Measurements from ENCODE around the gene ADGRL1. TPM values are rescaled to one million over a fixed set of nuclear protein-coding genes. Genes with fewer than 3 reads are reported as not detected.
A peak's percentile ranks its signal among the peaks of the same experiment; 100 is the strongest.
"Not testable (repeated sequence)": the region's sequence is repeated elsewhere in the genome, so short reads cannot be mapped to it uniquely, and the experiment has no call there.

The ADGRL1 gene
- total RNA-seq: 10 to 100 TPM; 20.8 to 23.5 TPM

DNA sequence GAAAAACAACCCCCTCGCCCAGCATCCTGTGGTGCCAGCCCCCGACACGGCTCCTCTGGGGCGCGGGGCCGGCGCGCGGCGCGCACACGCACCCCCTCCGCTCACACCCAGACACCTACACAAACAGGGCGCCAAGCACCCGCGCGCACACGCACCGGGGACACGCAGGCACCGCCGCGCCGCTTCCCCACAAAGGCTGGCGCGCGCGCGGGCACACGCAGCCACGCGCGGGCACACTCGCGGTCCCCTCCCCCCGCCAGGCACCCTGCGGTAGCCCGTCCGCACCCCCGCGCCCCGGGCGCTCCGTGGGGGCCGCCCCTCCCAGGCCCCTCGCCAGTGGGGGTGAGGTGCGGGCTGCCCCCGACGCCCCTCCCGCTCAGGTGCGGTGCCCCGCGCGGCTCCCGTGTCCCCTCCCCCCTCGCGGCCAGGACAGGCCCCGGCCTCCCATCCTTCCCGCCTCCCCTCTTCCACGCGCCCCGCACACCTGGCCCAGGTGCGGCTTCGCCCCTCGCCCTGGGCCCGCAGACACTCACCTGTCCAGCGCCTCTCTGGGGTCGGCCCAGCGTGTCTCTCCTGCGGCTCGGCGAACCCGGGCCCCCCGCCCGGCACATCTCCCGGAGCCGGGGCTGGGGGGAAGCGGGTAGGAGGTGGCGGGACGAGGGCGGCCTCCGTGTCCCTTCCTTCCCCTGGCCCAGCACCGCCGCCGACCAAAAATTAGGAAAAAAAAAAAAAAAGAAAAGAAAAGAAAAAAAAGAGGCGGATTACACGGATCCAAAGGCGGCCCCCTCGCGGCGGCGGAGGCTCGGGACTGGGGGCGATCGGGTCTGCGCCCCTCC lies at the start of gene ADGRL1:
ADGRL1 (minus strand) TSS at position 718 of the 836 bp plus-strand sequence. CDS start 22,567 bp downstream, outside the sequence.
- ATAC-seq; POLR2A ChIA-PET; H3K9me3 Mint-ChIP-seq (ENCODE audit: low read depth); H3K36me3 Mint-ChIP-seq (ENCODE audit: low read depth): not testable (repeated sequence)
- Mint-ChIP-seq H3K27ac (peak within 1 kb of the TSS; percentile 78), H3K4me1 (peaks cover 37% of the 10 kb centered on the region), H3K4me3 (peak within 1 kb of the TSS; percentile 81), H3K27me3 (peaks cover 11% of the 10 kb centered on the region)
- DNase-seq: peak; percentile 44
- intact Hi-C loops (cut with DNase I, micrococcal nuclease): loop anchor here in 1 of 2 experiments (5.0 to 10.0 kb wide), 2 partner anchors 68 to 209 kb away; partner anchors contain the start of genes ASF1B and DDX39A
- CTCF ChIA-PET: interaction anchor here (0.7 kb wide), 1 partner anchor 519 kb away, joined by 3 read pairs; no protein-coding TSS in a partner anchor

DNA sequence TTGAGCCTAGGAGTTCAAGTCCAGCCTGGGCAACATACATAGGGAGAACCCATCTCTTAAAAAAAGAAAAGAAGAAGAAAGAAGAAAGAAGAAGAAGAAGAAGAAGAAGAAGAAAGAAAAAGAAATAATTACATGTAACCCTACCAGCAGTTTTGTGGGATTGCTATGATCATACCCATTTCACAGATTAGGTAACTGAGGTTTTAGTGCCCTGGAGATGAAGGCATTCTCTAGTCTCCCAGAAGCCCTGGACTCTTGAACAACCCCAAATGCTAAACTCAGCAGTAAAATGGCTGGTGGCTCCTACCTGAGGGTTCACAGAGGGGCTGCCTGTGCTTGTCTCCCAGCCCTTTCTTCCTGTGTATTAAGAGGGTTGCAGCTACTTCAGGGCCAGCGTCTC lies 49.3 kb upstream of the ADGRL1 start:
- CTCF ChIA-PET; H3K27ac Mint-ChIP-seq; POLR2A ChIA-PET; intact Hi-C loops (cut with DNase I, micrococcal nuclease); ATAC-seq; DNase-seq; H3K4me3 Mint-ChIP-seq; H3K27me3 Mint-ChIP-seq; H3K9me3 Mint-ChIP-seq (ENCODE audit: low read depth); H3K36me3 Mint-ChIP-seq (ENCODE audit: low read depth): not testable (repeated sequence)
- H3K4me1 Mint-ChIP-seq: peaks cover 18% of the 10 kb centered on the region

DNA sequence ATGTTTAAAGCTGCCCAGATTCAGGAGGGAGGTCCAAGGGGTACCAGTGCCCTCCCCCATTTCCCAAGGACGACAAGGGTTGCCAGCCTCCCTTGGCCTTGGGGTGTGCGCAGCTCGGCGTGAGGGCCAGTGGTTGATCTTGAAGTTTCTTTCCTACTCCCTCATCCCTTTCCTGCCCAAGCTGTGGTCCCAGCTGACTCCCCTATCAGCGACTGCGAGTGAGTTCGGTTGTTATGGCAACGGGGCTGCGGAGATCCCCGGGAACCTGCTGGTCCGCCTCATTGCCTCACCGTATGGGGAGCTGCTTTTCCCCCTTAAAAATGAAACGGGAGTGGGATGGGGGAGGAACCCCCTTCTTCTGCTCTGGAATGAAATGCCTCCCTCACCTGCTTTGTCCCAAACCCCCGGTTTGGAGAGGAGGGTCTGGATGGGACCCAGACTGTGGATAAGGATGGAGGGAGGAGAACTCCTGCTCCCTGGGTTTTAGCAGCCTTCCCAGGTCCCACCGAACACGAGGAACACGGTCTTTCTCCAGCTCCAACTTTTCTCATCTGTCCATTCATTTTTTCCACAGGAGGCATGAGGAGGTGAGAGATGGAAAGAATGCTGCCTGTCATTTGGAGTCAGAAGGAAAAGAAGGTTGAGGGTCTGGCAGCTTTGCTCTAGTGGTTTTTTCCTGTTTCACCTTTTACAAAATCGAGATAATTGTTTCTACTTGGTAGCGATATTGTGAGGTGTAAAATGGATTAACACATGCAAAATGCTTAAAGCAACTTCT lies 48.0 kb upstream of the ADGRL1 start:
- H3K9me3 Mint-ChIP-seq (ENCODE audit: low read depth); intact Hi-C loops (cut with DNase I, micrococcal nuclease); H3K36me3 Mint-ChIP-seq (ENCODE audit: low read depth); H3K4me3 Mint-ChIP-seq; POLR2A ChIA-PET; H3K27me3 Mint-ChIP-seq; ATAC-seq; H3K27ac Mint-ChIP-seq; CTCF ChIA-PET: not testable (repeated sequence)
- DNase-seq: peak; percentile 45
- H3K4me1 Mint-ChIP-seq: peaks cover 18% of the 10 kb centered on the region

DNA sequence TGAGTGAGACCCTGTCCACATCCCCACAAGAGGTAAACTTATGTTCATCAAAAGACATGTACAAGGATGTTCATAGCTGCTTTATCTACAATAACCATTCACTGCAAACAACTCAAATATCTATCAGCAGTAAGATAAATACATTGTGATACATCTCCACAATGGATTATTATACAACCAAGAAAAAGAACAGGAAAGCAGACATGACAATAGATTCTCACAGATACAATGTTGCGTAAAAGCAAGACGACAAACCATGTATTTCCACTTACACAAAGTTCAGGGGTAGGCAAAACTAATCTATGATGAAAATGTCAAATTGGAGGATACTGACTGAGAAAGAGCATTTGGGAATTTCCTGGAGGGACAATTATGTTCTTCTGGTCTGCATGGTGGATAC lies 46.2 kb upstream of the ADGRL1 start:
- DNase-seq; intact Hi-C loops (cut with DNase I, micrococcal nuclease); POLR2A ChIA-PET; H3K27me3 Mint-ChIP-seq; H3K36me3 Mint-ChIP-seq (ENCODE audit: low read depth); H3K9me3 Mint-ChIP-seq (ENCODE audit: low read depth); ATAC-seq; CTCF ChIA-PET; H3K27ac Mint-ChIP-seq; H3K4me3 Mint-ChIP-seq: not testable (repeated sequence)
- peaks cover 18% of the 10 kb centered on the region for H3K4me1 Mint-ChIP-seq

DNA sequence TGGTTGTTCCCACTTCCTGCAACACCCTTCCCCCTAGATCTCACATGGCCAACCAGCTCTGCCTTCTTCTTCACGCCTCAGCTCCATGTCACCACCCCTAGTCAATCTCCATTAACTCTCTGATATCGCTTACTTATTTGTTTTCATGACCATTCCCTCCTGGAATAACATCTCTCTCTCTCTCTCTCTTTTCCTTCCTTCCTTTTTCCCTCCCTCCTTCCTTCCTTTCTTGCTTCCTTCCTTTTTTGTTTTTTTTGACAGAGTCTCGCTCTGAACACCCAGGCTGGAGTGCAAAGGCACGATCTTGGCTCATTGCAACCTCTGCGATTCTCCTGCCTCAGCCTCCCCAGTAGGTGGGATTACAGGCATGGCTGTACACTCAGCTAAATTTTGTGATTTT lies 44.9 kb upstream of the ADGRL1 start:
- POLR2A ChIA-PET: no interaction called here
- ATAC-seq (no peak), DNase-seq (no peak)
- Mint-ChIP-seq H3K4me3 (no peak overlapping the region), H3K4me1 (peaks cover 11% of the 10 kb centered on the region), H3K36me3 (ENCODE audit: low read depth) (no peaks in the 10 kb centered on the region), H3K27ac (no peak overlapping the region), H3K9me3 (ENCODE audit: low read depth) (no peaks in the 10 kb centered on the region), H3K27me3 (no peaks in the 10 kb centered on the region)
- CTCF ChIA-PET: interaction anchor here (0.7 kb wide), 1 partner anchor 93 kb away, joined by 3 read pairs; no protein-coding TSS in a partner anchor
- intact Hi-C loops (cut with DNase I, micrococcal nuclease): no loop called here

DNA sequence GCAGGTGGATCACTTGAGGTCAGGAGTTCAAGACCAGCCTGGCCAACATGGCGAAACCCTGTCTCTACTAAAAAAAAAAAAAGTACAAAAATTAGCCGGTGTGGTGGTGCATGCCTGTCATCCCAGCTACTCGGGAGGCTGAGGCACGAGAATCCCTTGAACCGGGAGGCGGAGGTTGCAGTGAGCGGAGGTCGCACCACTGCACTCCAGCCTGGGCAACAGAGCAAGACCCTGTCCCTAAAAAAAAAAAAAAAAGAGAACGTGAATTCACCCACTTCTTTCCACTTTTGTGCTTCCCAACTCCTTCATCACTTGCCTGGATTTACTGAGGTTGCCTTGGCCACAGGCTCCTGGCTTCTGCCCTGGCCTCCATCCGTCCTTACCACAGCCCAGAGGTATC lies 44.3 kb upstream of the ADGRL1 start:
- H3K27me3 Mint-ChIP-seq; POLR2A ChIA-PET; H3K9me3 Mint-ChIP-seq (ENCODE audit: low read depth); DNase-seq; H3K4me1 Mint-ChIP-seq; CTCF ChIA-PET; H3K27ac Mint-ChIP-seq; H3K4me3 Mint-ChIP-seq; H3K36me3 Mint-ChIP-seq (ENCODE audit: low read depth); ATAC-seq; intact Hi-C loops (cut with DNase I, micrococcal nuclease): not testable (repeated sequence)

DNA sequence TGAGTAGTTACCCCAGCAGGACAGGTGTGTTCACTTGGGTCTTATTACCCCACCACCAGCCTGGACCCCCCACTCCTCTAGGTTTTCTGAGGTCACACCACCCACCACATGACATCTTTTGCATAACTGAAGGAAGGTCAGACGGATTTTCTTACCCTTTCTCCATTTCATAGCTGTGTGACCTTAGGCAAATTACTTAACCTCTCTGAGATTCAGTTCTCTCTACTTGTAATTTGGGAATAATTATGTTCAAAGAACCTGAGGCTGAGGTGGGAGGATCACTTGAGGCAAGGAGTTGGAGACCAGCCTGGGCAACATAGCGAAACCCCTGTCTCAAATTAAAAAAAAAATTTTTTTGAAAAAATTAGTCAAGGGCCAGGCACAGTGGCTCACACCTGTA lies 43.9 kb upstream of the ADGRL1 start:
- peak overlapping the region; percentile 45 for H3K4me3 Mint-ChIP-seq
- DNase-seq; ATAC-seq; H3K27me3 Mint-ChIP-seq; intact Hi-C loops (cut with DNase I, micrococcal nuclease); POLR2A ChIA-PET; H3K27ac Mint-ChIP-seq; CTCF ChIA-PET; H3K36me3 Mint-ChIP-seq (ENCODE audit: low read depth); H3K4me1 Mint-ChIP-seq; H3K9me3 Mint-ChIP-seq (ENCODE audit: low read depth): not testable (repeated sequence)

DNA sequence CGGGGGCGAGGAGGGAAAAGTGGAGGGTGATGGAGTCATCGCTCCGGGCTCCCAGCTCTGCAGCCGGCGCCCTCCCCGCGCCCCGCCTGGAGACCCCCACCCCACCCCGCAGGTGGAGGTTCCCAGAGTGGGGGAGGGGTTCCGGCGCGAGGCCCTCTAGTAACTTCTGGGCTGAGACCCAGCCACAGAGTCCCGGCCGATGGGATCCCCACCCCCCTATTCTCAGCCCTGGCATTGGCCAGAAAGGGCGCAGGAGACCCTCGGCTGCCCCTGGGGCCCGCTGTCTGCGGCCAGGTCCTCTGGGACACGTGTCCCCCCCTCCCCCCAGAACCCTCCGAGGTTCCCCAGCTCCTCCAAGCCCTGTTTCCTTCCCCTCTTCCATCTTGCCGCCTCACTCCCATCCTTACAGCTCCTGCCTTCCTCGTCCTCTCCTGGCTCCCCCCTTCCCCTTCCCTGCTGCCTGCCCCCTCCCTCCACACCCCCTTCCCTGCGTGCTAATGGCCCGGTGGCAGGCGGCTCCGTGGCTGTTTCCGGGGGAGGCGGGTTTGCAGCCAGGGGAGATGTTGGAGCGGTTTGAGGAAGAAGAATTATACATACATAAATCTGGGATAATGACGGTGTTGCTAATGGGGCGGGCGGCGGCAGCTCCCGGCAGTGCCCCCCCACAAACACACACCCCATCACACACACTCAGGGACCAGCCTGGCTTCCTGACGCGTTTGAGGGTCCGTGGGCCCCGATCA lies 43.2 kb upstream of the ADGRL1 start:
- POLR2A ChIA-PET; H3K36me3 Mint-ChIP-seq (ENCODE audit: low read depth); intact Hi-C loops (cut with DNase I, micrococcal nuclease); H3K27me3 Mint-ChIP-seq; H3K9me3 Mint-ChIP-seq (ENCODE audit: low read depth); H3K4me1 Mint-ChIP-seq: not testable (repeated sequence)
- H3K27ac Mint-ChIP-seq: peak overlapping the region; percentile 51
- CTCF ChIA-PET: interaction anchor here (1.0 kb wide), 1 partner anchor 231 kb away, joined by 4 read pairs; no protein-coding TSS in a partner anchor
- ATAC-seq (peak; percentile 47), DNase-seq (peak; percentile 34)
- peak overlapping the region; percentile 46 for H3K4me3 Mint-ChIP-seq

DNA sequence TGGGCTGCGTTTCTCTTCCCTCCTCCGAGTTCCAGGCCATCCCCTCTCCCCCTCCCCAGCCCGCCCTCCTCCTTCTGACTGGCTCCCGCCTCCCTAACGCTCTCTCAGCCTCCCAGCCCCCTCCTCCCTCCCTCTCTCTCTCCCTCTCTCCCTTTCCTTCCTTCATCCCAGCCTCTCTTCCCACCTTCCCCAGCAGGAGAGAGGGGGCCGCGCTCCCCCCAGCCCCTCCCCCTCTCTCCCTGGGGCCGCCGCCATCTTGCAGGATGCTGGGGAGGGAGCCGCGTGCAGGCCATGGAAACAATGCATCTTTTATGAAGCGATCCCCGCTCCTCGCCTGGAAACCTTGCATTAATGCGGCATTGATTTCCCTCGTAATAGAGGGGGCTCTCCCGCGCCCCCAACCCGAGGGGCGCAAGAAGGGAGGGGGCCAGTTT lies 42.6 kb upstream of the ADGRL1 start:
- Mint-ChIP-seq H3K36me3 (ENCODE audit: low read depth) (no peaks in the 10 kb centered on the region), H3K27ac (no peak overlapping the region), H3K27me3 (no peaks in the 10 kb centered on the region), H3K4me1 (no peaks in the 10 kb centered on the region), H3K9me3 (ENCODE audit: low read depth) (no peaks in the 10 kb centered on the region), H3K4me3 (peak overlapping the region; percentile 46)
- ChIA-PET CTCF (interaction anchor here (1.0 kb wide), 1 partner anchor 232 kb away, joined by 4 read pairs; no protein-coding TSS in a partner anchor), POLR2A (no interaction called here)
- peak; percentile 70 for DNase-seq
- ATAC-seq: peak; percentile 65
- intact Hi-C loops (cut with DNase I, micrococcal nuclease): no loop called here

DNA sequence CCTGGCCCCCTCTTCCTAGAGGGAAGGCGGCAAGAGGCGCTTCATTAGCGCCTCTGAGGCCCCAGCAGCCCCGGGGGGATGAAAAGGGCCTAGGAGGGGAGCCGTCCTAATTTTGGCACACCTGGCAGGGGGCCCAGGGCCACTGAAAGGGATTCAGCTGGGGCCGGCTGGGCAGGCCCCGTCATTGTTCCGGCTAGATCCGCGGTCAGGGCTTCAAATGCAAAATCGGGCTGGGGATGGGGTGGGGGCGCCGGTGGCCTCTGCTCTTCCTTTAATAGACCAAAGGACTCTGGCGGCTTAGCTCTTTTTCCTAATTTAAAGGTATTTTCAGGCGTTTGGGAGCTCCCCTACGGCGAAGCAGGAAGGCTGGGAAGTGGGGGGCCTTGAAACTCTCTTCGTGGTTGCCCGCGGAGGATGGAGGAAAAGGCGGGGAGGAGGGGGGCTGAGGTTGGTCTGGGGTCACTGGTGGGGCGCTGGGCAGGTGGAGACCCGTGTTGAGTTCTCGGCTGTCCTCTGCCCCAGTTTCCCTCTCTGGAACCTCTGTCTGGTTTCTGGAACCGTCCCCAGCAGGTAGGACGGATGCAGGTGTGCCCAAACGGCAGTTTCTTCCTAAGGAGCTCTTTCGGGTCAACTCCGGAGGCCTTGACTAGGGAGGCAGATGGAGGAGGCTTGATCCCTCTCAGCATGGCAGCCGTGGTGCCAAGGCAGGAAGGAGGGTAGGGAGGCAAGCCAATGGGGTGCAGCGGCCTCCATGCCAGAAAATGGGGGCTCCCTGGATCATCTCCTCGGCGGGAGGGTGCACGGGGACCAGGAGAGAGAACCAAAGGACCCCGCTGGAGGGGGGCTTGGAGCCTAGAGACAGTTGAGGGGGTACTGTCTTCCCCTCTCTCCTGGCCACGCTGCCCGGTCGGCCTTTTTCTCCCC lies 41.8 kb upstream of the ADGRL1 start:
- DNase-seq (peak; percentile 21), ATAC-seq (peak; percentile 40)
- Mint-ChIP-seq H3K4me3 (peak overlapping the region; percentile 57), H3K27ac (peak overlapping the region; percentile 72)
- CTCF ChIA-PET; intact Hi-C loops (cut with DNase I, micrococcal nuclease); H3K36me3 Mint-ChIP-seq (ENCODE audit: low read depth); POLR2A ChIA-PET; H3K4me1 Mint-ChIP-seq; H3K27me3 Mint-ChIP-seq; H3K9me3 Mint-ChIP-seq (ENCODE audit: low read depth): not testable (repeated sequence)

DNA sequence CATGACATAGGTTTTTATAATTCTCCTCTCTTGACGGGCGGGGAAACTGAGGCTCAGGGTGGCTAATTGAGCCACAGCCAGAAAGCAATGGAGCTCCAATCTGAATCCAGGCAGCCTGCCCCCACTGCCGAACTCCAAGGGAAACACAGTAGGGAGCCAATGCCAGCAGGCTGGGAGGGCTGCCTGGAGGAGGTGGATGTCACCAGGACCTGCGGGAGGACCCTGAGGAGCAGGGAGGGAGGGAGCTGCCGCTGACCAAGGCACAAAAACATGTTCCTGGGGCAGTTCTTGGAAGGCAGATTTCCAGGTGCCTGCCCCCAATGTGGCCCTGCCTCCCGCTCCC lies 41.2 kb upstream of the ADGRL1 start:
- H3K27ac Mint-ChIP-seq; ATAC-seq; H3K4me3 Mint-ChIP-seq; H3K4me1 Mint-ChIP-seq; H3K27me3 Mint-ChIP-seq; H3K9me3 Mint-ChIP-seq (ENCODE audit: low read depth); intact Hi-C loops (cut with DNase I, micrococcal nuclease); H3K36me3 Mint-ChIP-seq (ENCODE audit: low read depth); POLR2A ChIA-PET; CTCF ChIA-PET; DNase-seq: not testable (repeated sequence)
